Keratinocyte (primary cell): ENCODE data around the gene LIME1. TPM values are rescaled to one million over a fixed set of nuclear protein-coding genes. Genes with fewer than 3 reads are reported as not detected.
"Not testable (repeated sequence)": the region's sequence is repeated elsewhere in the genome, so short reads cannot be mapped to it uniquely, and the experiment has no call there.

ENCODE experiments used
- DNase-seq: peaks from one replicate; pipeline ENCODE4 v3.0.0-alpha.2; 2011; ENCODE audit warnings: low read depth, missing footprints, low spot score
- FAIRE-seq: peaks from 2 replicates; lab custom pipeline; 2011; peaks lifted over from hg19 to GRCh38; lab: Jason Lieb, UNC
- H2AFZ ChIP-seq: 2 replicates; pipeline ENCODE4 v1.6.0; 2012; ENCODE audit warnings: low read length, control low read depth, inconsistent platforms; ENCODE audit not compliant: control insufficient read depth
- H3K27ac ChIP-seq: 2 replicates; pipeline ENCODE4 v1.5.1; 2011; ENCODE audit warnings: low read length; ENCODE audit not compliant: control insufficient read depth, insufficient read depth
- H3K27me3 ChIP-seq: 3 replicates; pipeline ENCODE4 v1.6.0; 2011; ENCODE audit warnings: low read length; ENCODE audit not compliant: control insufficient read depth, insufficient read depth; ENCODE audit errors: extremely low read depth
- H3K36me3 ChIP-seq, 2 experiments: 2 replicates in 1 of 2; 3 replicates in 1 of 2; pipeline ENCODE4 v1.5.1; 2011; ENCODE audit warnings: low read length in 2 of 2, mild to moderate bottlenecking in 1 of 2; ENCODE audit not compliant: control insufficient read depth in 2 of 2, insufficient read depth in 2 of 2; ENCODE audit errors: extremely low read depth in 1 of 2
- H3K4me1 ChIP-seq: 3 replicates; pipeline ENCODE4 v1.5.1; 2011; ENCODE audit warnings: low read length; ENCODE audit not compliant: control insufficient read depth, insufficient read depth; ENCODE audit errors: extremely low read depth
- H3K4me2 ChIP-seq: 3 replicates; pipeline ENCODE4 v1.6.0; 2011; ENCODE audit warnings: low read depth, low read length; ENCODE audit not compliant: control insufficient read depth, insufficient read depth; ENCODE audit errors: extremely low read depth
- H3K4me3 ChIP-seq, 3 experiments: fragments of 200-600 bp in 1 of 3; sonication (generic) in 1 of 3; 2 replicates in 2 of 3; 3 replicates in 1 of 3; pipeline ENCODE4 v1.5.1; 2011 to 2016; ENCODE audit warnings: low read length in 3 of 3, mild to moderate bottlenecking in 3 of 3, control low read depth in 2 of 3, inconsistent platforms in 1 of 3, low read depth in 1 of 3, mixed read lengths in 1 of 3, mixed run types in 1 of 3, moderate library complexity in 1 of 3; ENCODE audit not compliant: control insufficient read depth in 2 of 3, insufficient read depth in 2 of 3; ENCODE audit errors: extremely low read depth in 1 of 3
- H3K79me2 ChIP-seq: 2 replicates; pipeline ENCODE4 v1.6.0; 2012; ENCODE audit warnings: low read length; ENCODE audit not compliant: control insufficient read depth, insufficient read depth
- H3K9ac ChIP-seq: 3 replicates; pipeline ENCODE4 v1.6.0; 2011; ENCODE audit warnings: low read length; ENCODE audit not compliant: control insufficient read depth, insufficient read depth; ENCODE audit errors: extremely low read depth
- H3K9me1 ChIP-seq: 3 replicates; pipeline ENCODE4 v1.6.0; 2011; ENCODE audit warnings: low read length; ENCODE audit not compliant: control insufficient read depth, insufficient read depth; ENCODE audit errors: extremely low read depth
- H3K9me3 ChIP-seq: 2 replicates; pipeline ENCODE4 v1.5.1; 2012; ENCODE audit warnings: low read depth, low read length; ENCODE audit not compliant: control insufficient read depth
- H4K20me1 ChIP-seq: 3 replicates; pipeline ENCODE4 v1.6.0; 2011; ENCODE audit warnings: low read length; ENCODE audit not compliant: control insufficient read depth, insufficient read depth; ENCODE audit errors: extremely low read depth
- CTCF ChIP-seq, 3 experiments: IDR thresholded peaks in 1 of 3; conservative IDR thresholded peaks in 1 of 3; optimal IDR thresholded peaks in 1 of 3; 2 replicates in 2 of 3; 3 replicates in 1 of 3; pipeline versions ENCODE3 to v1.5.1; 2011; ENCODE audit warnings: low read length in 3 of 3, mild to moderate bottlenecking in 3 of 3, moderate library complexity in 2 of 3, control low read depth in 1 of 3, inconsistent platforms in 1 of 3; ENCODE audit not compliant: insufficient read depth in 2 of 3; ENCODE audit errors: extremely low read depth in 1 of 3
- EZH2 ChIP-seq: IDR thresholded peaks from one replicate; pipeline ENCODE4 v1.6.1; 2012; ENCODE audit warnings: inconsistent platforms, mild to moderate bottlenecking, low read length, moderate library complexity
- dilution Hi-C: fragments of 300-500 bp; cut with MboI; formaldehyde crosslinking; loops from one replicate; pipeline ENCODE4 v1.7.0; 2020; ENCODE audit warnings: low sequenced_read_pairs; ENCODE audit not compliant: extremely low pct_ligation_motif_present
- polyA plus RNA-seq, 5 experiments: library from polyadenylated mRNA; depleted of rRNA in 3 of 5; stranded (reverse) in 3 of 5; stranded (forward) in 1 of 5; unstranded in 1 of 5; fragments of >200 nt; gene quantifications; 1 replicate in 1 of 5; 2 replicates in 3 of 5; 3 replicates in 1 of 5; pipeline versions ENCODE4 v1.2.1 to v1.2.3, GENCODE V29; 2011 to 2012; ENCODE audit warnings: missing spikeins in 2 of 5, low read depth in 1 of 5, low replicate concordance in 1 of 5

Gene LIME1
- polyA plus RNA-seq, 1 donor (not counting 4 experiments of a cell fraction or from before 2014, with no cell fraction given), result 0.75 TPM

- dilution Hi-C loops, result no loop called here
- TF ChIP-seq EZH2, result no peak
- TF ChIP-seq CTCF (optimal IDR thresholded peaks at IDR 0.05 in 1 of 3, IDR thresholded peaks at IDR 0.05 in 1 of 3, conservative IDR thresholded peaks at IDR 0.05 in 1 of 3; ENCODE audit: extremely low read depth in 1 of 3, insufficient read depth in 2 of 3, low read length in 3 of 3), result no peak
- H4K20me1 ChIP-seq, result no peaks in the 10 kb centered on the region
- no peaks in the 10 kb centered on the region for H3K4me1 ChIP-seq
- H3K27ac ChIP-seq, result no peak overlapping the region
- H3K9me1 ChIP-seq, result no peaks in the 10 kb centered on the region
- no peak for FAIRE-seq
- H3K4me3 ChIP-seq, result no peak overlapping the region
- peaks cover 4 to 11% of the 10 kb centered on the region in 2 experiments for H3K36me3 ChIP-seq
- no peaks in the 10 kb centered on the region for H3K27me3 ChIP-seq
- H3K4me2 ChIP-seq, result no peak overlapping the region
- no peak overlapping the region for H2AFZ ChIP-seq
- H3K9ac ChIP-seq, result no peak overlapping the region
- peaks cover 80% of the 10 kb centered on the region for H3K79me2 ChIP-seq
- no peak for DNase-seq
- H3K9me3 ChIP-seq, result no peaks in the 10 kb centered on the region
Measured at GRCh38 chr20:63714858-63715257, 21.6 kb upstream of the LIME1 start.

- H3K4me2 ChIP-seq, result no peak overlapping the region
- H4K20me1 ChIP-seq, result peaks cover 4% of the 10 kb centered on the region
- TF ChIP-seq EZH2, result no peak
- TF ChIP-seq CTCF (optimal IDR thresholded peaks at IDR 0.05 in 1 of 3, IDR thresholded peaks at IDR 0.05 in 1 of 3, conservative IDR thresholded peaks at IDR 0.05 in 1 of 3; ENCODE audit: extremely low read depth in 1 of 3, insufficient read depth in 2 of 3, low read length in 3 of 3), result no peak
- H3K4me1 ChIP-seq, result no peaks in the 10 kb centered on the region
- peaks cover 59% of the 10 kb centered on the region for H3K79me2 ChIP-seq
- no peak overlapping the region for H3K9ac ChIP-seq
- H3K27ac ChIP-seq, result no peak overlapping the region
- FAIRE-seq (no peak), DNase-seq (no peak)
- H3K27me3 ChIP-seq, result no peaks in the 10 kb centered on the region
- no peak overlapping the region for H2AFZ ChIP-seq
- dilution Hi-C loops, result no loop called here
- no peak overlapping the region for H3K4me3 ChIP-seq
- no peaks in the 10 kb centered on the region for H3K9me1 ChIP-seq
- peaks cover 6 to 10% of the 10 kb centered on the region in 2 experiments for H3K36me3 ChIP-seq
- no peaks in the 10 kb centered on the region for H3K9me3 ChIP-seq
Measured at GRCh38 chr20:63718996-63719395, 17.5 kb upstream of the LIME1 start.

DNA sequence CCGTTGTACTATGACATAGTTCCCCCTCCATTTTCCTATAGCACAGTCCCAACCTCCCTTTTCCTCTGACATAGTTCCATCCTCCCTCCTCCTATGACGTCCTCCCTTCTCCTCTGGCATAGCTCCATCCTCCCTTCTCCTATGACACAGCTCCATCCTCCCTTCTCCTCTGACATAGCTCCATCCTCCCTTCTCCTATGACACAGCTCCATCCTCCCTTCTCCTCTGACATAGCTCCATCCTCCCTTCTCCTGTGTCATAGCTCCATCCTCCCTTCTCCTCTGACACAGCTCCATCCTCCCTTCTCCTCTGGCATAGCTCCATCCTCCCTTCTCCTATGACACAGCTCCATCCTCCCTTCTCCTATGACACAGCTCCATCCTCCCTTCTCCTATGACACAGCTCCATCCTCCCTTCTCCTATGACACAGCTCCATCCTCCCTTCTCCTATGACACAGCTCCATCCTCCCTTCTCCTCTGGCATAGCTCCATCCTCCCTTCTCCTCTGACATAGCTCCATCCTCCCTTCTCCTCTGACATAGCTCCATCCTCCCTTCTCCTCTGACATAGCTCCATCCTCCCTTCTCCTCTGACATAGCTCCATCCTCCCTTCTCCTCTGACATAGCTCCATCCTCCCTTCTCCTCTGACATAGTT, 13.4 kb upstream of the LIME1 start:
- H3K4me3 ChIP-seq, H3K9ac ChIP-seq, DNase-seq, H3K9me3 ChIP-seq, H3K9me1 ChIP-seq, H3K4me1 ChIP-seq, H3K4me2 ChIP-seq, H3K27ac ChIP-seq, H2AFZ ChIP-seq, FAIRE-seq, H4K20me1 ChIP-seq, H3K36me3 ChIP-seq, H3K27me3 ChIP-seq, dilution Hi-C loops: not testable (repeated sequence)
- peaks cover 32% of the 10 kb centered on the region for H3K79me2 ChIP-seq
